ENCODE measurements around the gene LRRN2.

The LRRN2 gene

DNA sequence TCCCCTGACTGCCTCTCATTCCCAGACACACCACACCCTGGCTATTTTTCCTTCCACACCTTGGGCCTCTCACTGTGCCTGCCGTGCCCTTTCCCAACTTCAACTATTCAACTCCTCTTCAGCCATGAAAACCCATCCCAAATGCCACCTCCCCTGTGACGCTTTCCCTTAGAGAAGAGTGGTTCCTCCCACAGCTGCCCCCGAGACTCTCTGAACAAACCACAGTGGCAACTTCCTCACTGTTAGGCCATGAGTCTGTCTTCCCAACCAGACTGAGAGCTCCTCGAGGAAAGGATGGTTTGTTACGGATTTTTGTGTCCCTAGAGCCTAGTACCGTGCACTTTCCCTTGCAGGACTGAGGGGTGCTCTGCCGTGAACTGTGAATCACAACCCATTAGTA is 59.2 kb downstream of the LRRN2 start:
- DNase-seq = no peak

DNA sequence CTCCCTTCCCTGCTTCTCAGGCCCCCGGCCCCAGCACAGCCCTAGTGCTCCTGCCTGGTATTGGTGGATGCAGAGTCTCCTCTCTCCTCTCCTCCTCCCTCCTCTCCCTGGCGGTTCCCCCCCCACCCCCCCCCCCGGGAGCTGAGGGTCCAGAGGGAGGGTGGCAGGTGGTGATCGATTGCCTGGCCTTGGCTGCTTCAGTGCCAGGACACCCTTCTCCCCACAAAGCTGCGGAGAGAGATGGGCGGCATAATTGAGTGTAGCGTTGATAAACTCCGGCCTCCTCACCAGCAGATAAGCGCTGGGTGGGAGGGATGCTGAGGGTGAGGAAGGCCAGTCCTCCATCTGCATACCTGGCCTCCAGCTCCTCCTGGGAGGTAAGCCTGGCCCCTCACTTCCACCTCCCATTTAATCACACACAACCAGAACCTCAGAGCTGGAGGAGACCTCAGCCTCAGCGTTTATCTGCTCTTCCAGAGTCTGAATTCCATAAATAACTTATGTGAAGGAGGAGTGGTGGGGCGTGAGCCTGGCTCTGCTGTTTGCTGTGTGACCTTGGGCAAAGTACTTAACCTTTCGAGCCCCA is 60.8 kb downstream of the LRRN2 start:
- DNase-seq = no peak

DNA sequence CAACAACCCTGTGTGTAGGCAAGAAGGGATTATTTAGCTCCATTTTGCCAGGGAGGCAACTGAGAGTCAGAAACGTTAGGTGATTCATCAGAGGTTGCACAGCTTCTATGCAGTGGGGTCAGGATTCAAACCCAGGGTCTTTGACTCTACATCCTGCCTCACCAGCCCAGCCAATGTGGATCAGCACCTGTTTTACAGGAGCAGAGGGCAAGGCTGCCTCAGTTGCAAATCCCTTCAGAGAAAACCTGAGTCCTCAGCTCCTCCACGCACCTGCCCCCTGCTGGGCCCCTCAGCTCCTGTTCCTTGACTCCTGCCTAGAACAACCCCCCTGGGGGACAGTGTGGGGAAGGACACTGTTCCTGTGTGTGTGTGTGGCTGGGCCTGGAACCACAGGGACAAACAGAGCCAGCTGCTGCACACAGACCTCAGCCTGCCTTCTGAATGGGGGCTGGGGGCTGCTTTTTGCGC is 61.6 kb downstream of the LRRN2 start:
- DNase-seq = no peak

DNA sequence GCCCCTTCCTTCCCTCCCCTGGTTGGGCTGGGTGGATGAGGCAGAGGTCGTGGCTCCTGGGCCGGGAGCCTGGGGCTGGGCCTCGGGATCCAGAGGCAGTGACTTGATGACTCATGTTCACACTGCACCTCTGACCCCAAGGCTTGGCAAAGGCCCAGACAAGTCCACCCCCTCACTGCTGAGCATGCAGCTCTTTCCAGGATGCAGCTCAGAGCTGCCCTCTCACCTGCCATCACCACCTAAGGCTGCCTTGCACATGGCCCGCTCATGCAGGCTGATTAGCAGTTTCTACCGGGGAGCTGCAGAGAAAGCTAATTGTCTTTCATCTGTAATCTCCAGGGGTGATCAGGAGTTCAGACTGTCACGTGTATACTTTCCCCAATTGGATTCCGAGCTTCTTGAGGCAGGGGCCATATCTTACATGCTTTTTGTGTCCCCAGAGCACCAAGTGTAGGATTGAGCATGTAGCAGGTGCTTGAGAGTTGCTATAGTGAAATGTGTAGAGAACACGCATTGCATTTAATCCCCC is 62.1 kb downstream of the LRRN2 start:
- no peak for DNase-seq

DNA sequence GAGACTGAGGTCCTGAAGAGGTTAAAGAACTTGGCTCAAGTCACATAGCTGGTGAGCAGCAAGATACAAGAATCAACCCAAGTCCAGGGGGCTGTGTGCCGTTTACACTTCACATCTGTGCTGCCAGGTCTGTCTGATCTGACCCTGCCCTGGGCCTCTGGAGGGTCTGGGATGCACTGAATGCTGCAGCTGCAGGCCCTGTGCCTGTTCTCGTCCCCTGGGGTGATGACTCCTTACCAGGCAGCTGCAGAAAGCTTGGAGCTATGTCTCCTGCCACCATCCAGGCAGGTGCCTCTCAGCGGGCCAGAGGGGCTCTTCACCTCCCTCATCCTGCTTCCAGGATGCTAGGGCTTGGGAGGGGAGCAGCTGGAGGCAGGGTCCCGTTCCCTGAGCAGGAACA is 63.5 kb downstream of the LRRN2 start:
- DNase-seq = no peak

DNA sequence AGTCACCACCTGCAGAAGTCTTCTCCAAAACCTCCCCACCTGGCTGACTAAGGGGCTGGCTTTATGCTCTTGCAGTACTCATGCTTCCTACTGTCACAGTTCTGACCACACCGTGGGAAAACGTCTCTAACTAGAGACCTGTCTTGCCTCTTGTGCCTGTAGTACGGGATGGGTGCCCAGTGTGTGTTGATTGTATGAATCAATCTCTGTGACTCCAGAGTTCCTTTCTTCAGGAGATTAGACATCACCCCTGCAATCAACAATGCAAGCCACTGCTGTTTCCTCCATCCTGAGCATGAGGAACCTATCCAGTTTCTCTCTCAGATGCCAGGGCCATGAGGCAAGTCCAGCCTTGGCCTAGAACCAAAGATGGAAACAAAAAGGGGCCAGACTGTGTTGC is 64.1 kb downstream of the LRRN2 start:
- no peak for DNase-seq

DNA sequence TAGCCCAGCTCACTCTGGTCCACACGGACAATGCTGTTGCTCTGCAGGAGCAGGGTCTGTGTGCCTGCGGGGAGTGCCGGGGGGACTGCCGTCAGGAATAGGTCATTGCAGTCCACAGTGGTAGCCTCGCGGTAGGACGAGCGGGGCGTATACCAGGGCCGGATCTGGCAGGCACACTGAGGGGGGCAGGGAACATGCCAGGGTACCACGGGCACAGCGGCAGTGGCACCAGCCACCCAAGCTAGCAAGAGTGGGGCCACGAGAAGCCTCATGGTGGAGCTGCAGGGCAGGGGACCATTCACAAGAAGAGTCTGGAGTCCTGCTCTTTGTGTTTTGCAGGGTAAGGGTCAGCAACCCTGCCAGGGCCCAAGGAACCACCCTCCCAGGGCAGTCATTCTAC is 65.8 kb downstream of the LRRN2 start:
- DNase-seq = no peak

DNA sequence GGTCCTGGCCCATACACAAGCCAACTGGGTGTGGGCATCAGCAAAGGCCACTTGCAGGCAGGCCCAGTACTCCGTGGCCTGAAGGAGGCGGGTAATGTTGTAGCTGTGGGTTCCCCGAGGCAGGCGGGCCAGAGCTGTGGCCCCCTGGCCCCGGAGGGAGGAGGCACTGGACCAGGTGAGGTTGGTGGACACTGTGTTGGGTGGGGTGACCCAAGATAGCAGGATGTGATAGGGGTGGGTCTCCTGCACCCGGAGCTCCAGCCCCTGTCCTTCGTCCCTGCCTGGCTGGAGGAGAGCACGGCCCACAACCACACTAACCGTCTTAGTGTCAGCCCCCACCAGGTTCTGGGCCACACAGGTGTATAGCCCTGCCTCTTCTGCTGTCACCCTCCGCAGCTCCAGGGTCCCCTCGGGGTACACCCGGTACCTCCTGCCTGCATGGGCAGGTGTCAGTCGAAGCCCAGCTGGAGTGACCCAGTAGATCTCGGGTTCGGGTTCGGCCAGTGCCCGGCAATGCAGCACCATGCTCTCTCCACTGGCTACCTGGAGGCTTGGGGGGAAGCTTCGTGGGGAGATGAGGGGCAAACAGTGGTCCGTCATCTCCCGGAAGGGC is 67.3 kb downstream of the LRRN2 start:
- no peak for DNase-seq

DNA sequence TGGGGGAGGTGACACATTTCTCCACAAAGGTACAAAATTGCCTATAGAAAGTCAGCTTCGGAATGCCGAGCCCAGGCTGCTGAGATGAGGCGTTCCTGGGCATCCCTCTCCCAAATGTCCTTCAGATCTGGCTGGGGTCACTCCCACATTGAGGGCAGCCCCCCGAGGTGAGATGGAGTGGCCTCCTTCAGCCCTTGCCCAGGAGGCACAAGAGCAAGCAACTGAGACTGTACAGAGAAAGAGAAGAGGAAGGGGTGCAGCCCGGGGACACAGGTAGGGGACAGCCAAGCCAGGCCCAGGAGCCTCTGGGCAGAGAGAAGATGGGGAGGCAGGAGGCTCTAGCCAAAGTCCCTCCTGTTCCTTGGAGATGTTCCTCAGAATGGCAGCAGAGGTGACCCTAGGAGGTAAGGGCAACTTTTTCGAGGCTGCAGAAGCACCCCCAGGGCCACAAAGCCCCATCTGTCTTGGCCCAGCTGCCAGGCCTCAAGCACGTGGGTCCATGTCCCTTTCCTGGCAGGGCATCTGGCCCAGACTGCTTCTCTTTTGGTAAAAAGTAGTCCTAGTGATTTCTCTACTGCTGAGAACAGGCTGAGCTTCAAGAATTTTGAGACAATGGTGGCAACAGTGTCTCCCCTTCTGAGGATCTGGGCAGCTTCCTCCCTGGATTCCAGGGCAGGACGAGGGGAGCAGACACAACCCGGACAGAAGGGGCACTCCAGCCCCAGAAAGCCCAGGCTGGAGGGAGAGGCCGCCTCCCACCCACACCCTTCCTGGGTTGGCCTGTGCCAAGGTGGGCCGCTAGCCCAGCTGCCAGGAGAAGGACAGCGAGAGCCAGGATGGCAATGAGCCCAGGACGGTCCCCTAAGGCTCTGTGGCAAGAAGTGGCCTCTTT is 68.0 kb downstream of the LRRN2 start:
- no peak for DNase-seq

DNA sequence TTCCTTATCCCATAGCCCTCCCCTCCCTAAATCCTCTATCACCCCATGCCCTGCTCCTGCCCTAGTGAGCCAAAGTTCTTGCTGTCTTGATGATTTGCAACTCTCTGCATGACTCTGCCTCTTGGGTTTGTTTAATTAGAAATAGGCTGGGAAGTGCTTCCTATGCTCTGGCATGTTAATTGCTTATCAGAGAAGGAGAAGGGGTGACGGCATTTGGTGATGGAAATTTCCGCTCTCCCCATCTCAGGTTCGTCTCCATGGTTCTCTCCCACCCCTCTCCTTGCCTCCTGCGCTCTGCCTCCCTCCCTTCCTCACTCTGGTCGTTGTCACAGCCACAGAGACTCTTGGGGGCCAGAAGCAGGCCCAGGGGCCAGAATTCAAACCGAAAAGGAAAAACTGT is 68.9 kb downstream of the LRRN2 start:
- DNase-seq = no peak

DNA sequence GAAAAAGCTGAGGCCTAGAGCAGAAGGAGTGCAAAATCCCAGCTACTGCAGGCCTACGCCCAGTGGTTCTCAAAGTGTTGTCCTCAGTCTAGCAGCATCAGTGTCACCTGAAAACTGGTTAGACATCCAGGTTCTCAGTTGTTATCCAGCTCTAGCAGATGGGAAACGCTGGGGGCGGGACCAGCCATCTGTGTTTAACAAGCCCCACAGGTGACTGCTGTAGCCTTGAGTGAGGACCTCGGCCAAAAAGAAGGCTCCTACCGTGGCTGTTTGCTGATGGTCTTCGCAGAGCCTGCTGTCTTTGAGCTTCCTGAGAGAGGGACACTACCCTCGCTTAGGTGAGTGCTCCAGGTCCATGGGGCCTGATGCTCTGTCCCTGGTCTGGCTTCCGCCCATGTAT is 69.7 kb downstream of the LRRN2 start:
- DNase-seq = no peak

DNA sequence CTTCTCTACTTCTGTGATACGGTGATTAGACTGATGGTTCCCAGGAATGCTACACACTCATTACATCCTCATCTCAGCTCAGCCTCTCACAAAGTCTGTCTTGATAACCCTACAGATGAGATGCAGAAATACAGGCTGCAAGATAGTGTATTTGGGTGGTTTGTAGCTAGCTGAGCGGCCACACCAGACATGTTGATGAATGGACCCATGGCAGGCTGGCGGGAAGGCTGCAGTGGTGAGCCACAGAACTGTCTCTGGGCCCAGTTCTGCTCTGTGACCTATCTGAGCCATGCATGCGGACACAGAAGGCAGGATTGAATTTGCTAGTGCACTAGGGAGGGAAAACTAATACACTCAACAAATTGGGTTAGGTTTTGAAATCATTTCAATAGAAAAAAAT is 71.9 kb downstream of the LRRN2 start:
- DNase-seq = no peak

DNA sequence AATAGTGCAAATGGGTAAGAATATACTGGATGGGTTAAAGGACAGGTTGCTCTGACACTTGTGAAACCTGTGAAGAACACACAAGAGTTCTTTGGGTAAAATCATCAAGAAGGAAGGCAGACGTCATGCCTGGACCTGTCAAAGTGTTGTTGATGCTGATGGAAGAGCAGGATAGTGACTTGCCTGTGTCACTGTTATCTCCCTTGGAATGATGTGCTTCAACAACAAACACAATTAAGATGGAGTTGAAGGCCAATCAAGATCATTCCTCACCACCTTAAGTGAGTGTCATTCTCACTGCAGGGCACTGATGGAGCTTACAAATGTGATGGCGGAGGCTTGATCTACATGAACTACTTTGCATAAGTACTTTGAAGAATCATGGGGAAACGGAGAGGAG is 73.2 kb downstream of the LRRN2 start:
- DNase-seq = no peak

DNA sequence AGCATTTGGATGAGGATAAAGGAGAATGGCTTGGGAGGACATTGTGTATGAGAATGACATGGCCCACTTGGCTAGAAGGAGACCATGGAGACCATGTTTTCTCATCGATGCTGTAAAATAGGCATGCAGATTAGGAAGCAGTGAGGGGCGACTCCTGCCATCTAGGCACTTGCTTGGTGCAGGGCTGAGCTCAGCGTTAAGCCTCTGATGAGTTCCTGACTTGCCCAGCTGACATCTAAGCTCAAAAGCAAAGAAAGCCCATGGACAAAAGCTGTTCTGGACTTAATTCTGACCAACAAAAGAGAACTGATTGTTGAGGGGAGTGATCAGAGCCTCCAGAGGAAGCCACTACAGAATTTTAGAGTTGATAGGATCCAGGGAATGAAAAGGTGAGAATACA is 74.5 kb downstream of the LRRN2 start:
- no peak for DNase-seq

DNA sequence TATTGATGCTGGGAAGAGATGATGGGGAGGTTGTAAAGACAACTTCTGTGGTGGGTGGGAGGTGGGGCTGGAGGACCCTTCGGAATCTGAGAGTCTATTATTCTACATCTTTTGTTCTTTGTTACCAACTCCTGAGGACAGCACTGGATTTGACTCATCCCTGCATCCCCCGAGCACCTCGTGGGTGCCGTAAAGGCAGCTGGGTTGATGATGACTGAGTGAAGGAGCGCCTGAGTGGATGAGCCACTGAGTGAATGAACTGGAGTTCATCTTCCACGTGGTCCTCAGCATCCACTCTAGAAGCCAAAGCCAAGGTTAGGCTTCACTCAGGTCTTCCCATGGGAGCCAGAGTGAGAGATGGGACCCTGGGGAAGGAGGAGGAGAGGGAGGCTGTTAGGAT is 77.6 kb downstream of the LRRN2 start:
- no peak for DNase-seq

DNA sequence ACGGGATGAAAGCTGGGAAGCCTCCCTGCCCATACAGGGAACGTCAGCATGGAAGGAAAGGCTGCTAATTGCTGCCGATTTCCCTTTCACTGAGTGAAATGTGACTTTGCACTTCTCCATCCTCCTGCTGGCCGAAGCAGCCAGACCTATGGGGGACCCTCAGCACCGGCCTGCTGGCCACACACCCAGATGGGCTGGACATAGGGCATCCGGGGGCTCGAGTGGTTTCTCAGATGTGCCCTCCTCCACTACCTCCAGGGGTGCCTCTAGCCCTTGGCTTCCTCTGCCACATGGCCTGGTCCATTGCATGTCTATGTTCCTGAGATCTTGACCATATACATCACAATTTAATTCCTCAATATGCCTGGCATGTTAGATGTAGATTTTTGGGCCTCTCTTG is 79.7 kb downstream of the LRRN2 start:
- DNase-seq = no peak

DNA sequence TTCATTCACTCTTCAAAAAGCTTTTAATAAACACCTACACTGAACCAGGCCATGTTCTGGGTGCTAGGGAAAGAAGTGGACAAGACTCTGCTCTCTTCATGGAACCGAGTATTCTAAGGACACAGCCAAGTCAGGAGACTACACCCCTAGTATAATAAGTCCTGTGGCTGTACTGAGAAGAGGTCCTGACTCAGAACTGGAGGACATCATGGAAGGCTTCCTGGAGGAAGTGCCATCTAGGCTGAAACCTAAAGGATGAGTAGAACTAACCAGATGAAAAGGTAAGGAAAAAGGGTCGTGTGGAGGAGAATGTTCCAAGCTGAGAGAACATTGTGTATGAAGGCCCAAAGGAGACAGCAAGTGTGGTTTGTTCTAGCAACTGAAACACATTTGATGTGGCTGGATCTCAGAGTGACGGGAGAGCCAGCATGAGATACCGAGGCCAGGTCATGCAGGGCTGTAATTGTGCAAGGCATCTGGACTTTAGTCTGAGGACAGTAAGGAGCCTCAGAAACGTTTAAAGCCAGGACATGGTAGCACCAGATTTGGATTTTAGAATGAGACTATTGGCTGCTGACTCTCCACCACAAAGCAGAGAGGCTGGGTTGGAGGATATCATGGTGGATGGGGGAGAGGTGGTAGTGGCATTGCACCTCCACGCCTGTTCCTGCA is 82.5 kb downstream of the LRRN2 start:
- no peak for DNase-seq

DNA sequence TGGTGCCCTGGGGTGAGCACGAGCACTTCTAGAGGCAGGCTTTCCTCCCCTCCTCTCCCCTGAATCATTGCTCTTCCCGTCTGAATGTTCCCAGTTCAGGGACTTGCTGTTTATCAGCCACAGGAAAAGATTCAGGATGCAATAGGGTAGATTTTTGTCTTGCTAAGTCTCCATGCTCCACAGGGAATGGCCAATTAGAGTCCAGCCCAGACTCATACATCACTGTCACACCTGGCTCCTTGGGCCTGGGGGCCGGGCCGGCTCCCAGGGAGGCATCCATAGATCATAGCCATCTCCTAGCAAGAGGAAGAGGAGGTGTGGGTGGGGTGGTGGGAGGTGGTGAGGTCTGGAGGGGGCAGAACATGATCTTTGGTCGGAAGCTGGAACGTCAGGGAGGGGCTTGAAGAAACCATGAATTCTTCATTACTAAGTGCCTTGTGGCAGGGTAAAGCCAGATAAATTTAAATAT is 83.4 kb downstream of the LRRN2 start:
- no peak for DNase-seq

DNA sequence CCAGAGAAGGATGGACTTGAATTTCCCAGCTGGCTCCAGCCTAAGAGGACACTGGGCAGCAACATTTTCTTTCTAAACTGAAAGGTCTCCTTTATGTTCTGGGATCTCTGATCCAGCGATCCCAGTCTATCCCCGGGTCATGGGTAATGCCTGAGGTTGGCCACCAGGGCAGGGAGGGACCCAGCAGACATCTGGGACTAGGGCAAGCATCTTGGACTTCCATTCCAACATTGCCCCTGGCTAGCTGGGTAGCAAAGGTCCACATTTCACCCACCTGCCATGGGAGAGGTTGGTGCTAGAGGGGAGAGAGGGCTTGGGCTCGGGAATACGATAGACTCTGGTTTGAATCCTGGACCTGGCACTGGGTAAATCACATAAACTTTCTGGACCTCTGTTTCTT is 84.6 kb downstream of the LRRN2 start:
- no peak for DNase-seq

DNA sequence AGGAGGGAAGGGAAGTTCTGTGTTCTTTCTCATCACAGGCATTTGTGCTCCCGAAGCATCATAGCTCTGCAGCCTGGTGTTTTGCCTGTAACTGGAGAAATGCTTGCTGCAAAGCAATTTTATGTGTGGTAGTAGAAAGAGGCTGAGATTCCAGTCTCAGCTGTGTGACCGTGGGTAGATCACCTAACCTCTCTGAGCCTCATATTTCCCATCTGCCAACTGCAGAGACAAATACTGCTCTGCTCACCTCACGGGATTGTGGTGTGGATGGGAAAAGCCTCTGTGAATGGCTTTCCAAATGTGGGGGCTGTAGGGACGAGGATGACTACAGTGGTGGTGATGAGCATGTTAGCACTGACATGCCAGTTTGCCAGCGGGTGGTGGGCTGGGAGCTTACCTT is 85.3 kb downstream of the LRRN2 start:
- DNase-seq = no peak

DNA sequence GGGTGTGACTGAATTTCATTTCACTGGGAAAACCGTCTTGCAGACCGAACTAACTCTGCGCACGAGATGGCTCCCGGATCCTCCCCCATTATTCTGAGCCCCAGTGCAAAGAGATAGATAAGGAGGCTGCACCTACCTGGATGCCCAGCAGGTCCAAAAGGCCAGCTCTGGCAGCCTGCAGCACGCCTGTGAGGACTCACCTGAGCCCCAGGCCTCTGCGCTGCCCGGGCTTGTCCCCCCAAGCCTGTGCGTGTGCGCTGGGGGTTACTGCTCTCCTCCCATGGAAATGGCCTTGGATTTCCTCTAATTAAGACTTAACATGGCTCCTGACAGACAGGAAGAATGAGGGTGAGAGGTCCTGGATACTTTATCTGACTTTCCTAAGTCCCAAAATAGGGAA is 85.9 kb downstream of the LRRN2 start:
- DNase-seq = no peak

DNA sequence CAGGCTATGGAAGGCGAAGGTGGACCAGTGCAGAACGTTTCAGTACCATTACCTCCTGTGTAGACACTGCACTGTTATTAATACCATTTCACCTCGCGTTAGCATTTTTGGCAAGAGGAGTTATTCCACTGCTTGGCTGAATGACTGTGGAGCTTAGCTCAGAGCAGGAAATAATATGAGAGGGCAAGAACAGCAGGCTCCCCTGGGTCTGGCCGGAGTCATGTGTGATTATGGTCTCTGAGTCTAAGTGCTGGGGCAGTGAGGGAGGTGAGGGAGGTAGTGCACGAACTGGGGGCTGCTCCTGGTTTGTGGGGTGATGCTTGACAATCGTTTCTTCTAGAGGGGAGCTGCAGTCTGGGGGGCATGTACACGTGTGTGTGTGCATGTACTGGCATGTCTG is 86.4 kb downstream of the LRRN2 start:
- no peak for DNase-seq

DNA sequence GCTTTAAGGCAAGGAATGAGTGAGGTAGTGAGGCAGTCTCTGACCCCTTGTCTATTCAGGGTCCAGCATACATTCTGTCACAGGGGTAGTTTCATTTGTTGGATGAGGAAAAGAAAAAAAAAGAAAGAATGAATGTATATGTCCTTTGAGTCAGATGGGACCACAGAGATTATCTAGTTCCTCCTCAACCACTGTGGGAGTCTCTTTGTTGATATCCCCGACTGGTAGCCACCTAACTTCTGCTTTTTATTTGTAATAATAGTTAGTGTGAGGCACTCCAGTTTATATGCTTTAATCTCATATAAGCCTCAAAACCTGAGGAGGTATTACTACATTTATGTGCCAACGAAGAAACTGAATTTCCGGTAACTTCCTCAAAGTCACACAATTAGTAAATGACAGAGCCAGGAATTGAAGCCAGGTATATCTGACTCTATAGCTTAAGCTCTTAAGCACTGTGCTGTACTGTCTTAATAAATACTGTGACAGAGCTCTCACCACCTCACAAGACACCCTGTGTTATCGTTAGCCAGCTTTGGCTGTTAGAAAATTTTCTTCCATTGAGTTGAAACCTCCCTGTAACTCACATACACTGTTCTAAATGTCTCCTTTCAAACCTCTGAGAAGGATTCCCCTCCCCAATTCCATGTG is 87.1 kb downstream of the LRRN2 start:
- DNase-seq = peak in 1 of 2 donors; percentile 64

Measured in bone marrow (tissue), 2 donors.